Stimulated activated naive CD8-positive, alpha-beta T cell treated with anti-CD3 and anti-CD28 coated beads, Interleukin-15, amount 100 ng/mL, for 72 hours (primary cell): Measurements from ENCODE around the gene ACOX1.

Experiments used
- ATAC-seq: fragments of 150-1000 bp; cut with Tn5 transposase; 2 replicates; pipeline ENCODE4 v1.10.0; 2021; ENCODE audit warnings: mild to moderate bottlenecking, moderate library complexity
- DNase-seq, 2 donors: peaks; one replicate each; pipeline ENCODE4 v3.0.0; 2021 to 2022
- H3K27ac Mint-ChIP-seq, 2 donors: one replicate each; pipeline ENCODE4 v1.8.0; 2022; ENCODE audit warnings: mild to moderate bottlenecking in 2 of 2, mixed read lengths in 2 of 2, moderate library complexity in 2 of 2
- H3K27me3 Mint-ChIP-seq: one replicate; pipeline ENCODE4 v1.8.0; 2022; ENCODE audit warnings: mixed read lengths
- H3K4me1 Mint-ChIP-seq: one replicate; pipeline ENCODE4 v1.8.0; 2022; ENCODE audit warnings: mild to moderate bottlenecking, mixed read lengths
- H3K4me3 Mint-ChIP-seq, 2 donors: one replicate each; pipeline ENCODE4 v1.8.0; 2022; ENCODE audit warnings: mild to moderate bottlenecking in 2 of 2, mixed read lengths in 2 of 2, moderate library complexity in 1 of 2
- H3K9me3 Mint-ChIP-seq, 2 donors: one replicate each; pipeline ENCODE4 v1.8.0; 2022; ENCODE audit warnings: mixed read lengths in 2 of 2

ACOX1 gene

GRCh38 chr17:76013377-76013932 lies 34.5 kb upstream of the ACOX1 start:
- H3K27ac Mint-ChIP-seq = peak overlapping the region in 1 of 2 donors; percentile 17
- no peaks in the 10 kb centered on the region for H3K9me3 Mint-ChIP-seq
- no peak for DNase-seq
- H3K4me3 Mint-ChIP-seq = no peak overlapping the region
- H3K4me1 Mint-ChIP-seq = peaks cover 17% of the 10 kb centered on the region
- no peaks in the 10 kb centered on the region for H3K27me3 Mint-ChIP-seq
- no peak for ATAC-seq

DNA sequence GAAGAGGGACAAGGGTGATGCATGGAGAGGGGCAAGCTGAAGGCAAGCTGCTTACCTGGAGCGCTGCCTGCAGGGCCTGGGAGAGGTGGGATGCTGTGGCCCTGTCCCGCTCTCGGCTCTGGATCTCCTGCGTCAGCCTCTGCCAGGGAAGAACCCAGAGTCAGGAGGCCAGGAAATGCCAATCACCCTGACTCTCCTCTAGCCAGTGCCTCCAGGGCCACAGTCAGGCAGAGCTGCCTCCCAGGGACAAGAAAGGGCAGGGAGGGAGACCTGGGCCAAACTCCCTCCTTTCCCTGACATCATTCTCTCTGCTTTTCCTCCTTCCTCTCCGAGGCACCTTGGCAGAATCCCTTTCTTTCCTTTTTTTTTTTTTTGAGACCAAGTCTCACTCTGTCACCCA lies 33.0 kb upstream of the ACOX1 start:
- H3K4me3 Mint-ChIP-seq = no peak overlapping the region
- ATAC-seq = no peak
- DNase-seq = no peak
- no peaks in the 10 kb centered on the region for H3K9me3 Mint-ChIP-seq
- H3K27ac Mint-ChIP-seq = no peak overlapping the region
- no peaks in the 10 kb centered on the region for H3K27me3 Mint-ChIP-seq
- H3K4me1 Mint-ChIP-seq = peaks cover 17% of the 10 kb centered on the region

- no peaks in the 10 kb centered on the region for H3K27me3 Mint-ChIP-seq
- no peak overlapping the region for H3K4me3 Mint-ChIP-seq
- H3K27ac Mint-ChIP-seq = peak overlapping the region in 1 of 2 donors; percentile 14
- no peaks in the 10 kb centered on the region for H3K9me3 Mint-ChIP-seq
- DNase-seq = no peak
- ATAC-seq = no peak
- peaks cover 18% of the 10 kb centered on the region for H3K4me1 Mint-ChIP-seq
Measured at GRCh38 chr17:76009969-76010661, 31.1 kb upstream of the ACOX1 start.

GRCh38 chr17:76009447-76009846 lies 30.5 kb upstream of the ACOX1 start:
- DNase-seq = no peak
- H3K4me1 Mint-ChIP-seq = peaks cover 17% of the 10 kb centered on the region
- no peaks in the 10 kb centered on the region for H3K9me3 Mint-ChIP-seq
- H3K27ac Mint-ChIP-seq = no peak overlapping the region
- no peak for ATAC-seq
- H3K4me3 Mint-ChIP-seq = no peak overlapping the region
- no peaks in the 10 kb centered on the region for H3K27me3 Mint-ChIP-seq

DNA sequence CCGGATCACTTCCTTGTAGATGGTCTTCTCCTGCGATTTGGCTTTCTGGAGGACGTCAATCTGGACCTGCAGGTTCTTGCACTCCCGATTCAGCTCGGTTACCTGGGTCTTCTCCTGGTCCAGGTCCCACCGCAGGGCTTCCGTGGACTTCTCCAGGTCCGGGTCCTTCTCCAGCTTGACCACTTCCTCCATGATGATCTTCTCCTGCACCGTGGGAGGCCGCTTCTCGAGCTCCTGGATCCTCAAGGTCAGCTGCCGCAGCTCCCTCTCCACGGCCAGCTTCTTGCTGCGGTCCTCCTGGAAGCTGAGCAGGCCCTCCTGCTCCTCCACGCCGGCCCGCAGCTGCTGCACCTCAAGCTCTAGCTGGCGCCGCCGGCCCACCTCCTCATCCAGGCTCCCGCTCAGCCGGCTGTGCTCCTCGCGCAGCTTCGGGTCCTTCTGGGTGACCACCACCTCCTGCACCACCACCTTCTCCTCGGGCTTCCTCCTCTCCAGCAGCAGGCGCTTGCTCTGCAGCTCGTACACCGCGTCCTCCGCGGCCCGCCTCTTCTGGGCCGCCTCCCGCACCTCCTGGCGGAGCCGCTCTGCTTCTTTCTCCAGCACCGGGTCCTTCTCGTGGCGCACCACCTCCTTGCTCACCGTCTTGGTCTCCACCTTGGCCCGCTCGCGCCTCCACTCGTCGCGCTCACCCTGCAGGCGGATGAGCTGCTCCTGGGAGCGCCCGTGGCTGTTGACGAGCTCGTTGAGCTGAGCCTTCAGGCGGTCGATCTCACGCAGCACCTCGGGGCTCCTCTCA lies 29.9 kb upstream of the ACOX1 start:
- Mint-ChIP-seq H3K4me3 (no peak overlapping the region), H3K27me3 (no peaks in the 10 kb centered on the region), H3K4me1 (peaks cover 11% of the 10 kb centered on the region), H3K9me3 (no peaks in the 10 kb centered on the region), H3K27ac (no peak overlapping the region)
- DNase-seq (no peak), ATAC-seq (no peak)

GRCh38 chr17:76008208-76008607 lies 29.2 kb upstream of the ACOX1 start:
- Mint-ChIP-seq H3K27me3 (no peaks in the 10 kb centered on the region), H3K9me3 (no peaks in the 10 kb centered on the region), H3K4me3 (no peak overlapping the region), H3K27ac (no peak overlapping the region), H3K4me1 (peaks cover 9% of the 10 kb centered on the region)
- ATAC-seq (no peak), DNase-seq (no peak)

GRCh38 chr17:76007850-76008165 lies 28.8 kb upstream of the ACOX1 start:
- no peak for ATAC-seq
- no peak overlapping the region for H3K4me3 Mint-ChIP-seq
- DNase-seq = no peak
- H3K27ac Mint-ChIP-seq = no peak overlapping the region
- H3K27me3 Mint-ChIP-seq = no peaks in the 10 kb centered on the region
- no peaks in the 10 kb centered on the region for H3K9me3 Mint-ChIP-seq
- peaks cover 9% of the 10 kb centered on the region for H3K4me1 Mint-ChIP-seq

GRCh38 chr17:76007131-76007849 lies 28.3 kb upstream of the ACOX1 start:
- no peak overlapping the region for H3K27ac Mint-ChIP-seq
- no peak overlapping the region for H3K4me3 Mint-ChIP-seq
- no peaks in the 10 kb centered on the region for H3K27me3 Mint-ChIP-seq
- ATAC-seq (no peak), DNase-seq (no peak)
- no peaks in the 10 kb centered on the region for H3K9me3 Mint-ChIP-seq
- H3K4me1 Mint-ChIP-seq = peaks cover 9% of the 10 kb centered on the region

DNA sequence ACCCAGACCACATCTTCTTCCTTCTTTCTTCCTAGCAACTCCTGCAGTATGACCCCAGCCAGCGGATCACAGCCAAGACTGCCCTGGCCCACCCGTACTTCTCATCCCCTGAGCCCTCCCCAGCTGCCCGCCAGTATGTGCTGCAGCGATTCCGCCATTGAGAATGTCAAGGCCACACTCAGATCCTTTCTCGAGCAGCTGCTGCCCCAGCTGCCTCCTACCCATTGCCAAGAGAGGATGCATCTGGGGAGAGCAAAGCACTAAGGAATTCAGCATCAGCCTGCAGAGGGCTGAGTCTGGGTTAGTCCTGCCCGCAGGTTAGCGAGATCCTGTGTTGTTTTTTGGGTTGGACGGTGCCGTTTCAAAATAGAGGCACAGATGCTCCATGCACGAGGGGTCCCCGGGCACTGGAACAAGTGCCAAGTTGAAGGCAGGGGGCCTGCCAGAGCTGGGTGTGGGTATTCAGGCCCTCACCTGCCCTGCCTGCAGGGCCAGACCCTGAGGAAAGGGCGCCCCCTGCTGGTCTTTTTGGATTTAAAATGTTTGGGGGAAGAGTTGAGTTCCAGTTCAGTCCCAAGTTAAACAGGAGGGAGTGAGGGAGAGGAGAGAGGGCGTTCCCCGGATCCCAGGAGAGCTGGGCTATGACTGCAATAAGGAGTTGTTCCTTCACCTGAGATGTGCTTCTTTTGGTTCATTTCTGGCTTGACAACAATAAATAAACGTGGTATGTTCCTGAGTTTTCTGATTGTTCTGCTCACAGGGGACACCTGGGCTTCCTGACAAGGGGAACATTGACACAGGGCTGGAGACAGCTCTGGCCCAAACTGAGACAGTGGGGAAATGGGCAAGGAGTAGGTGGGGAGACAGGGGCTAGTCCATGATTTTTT lies 26.5 kb upstream of the ACOX1 start:
- Mint-ChIP-seq H3K9me3 (no peaks in the 10 kb centered on the region), H3K27ac (no peak overlapping the region), H3K4me3 (no peak overlapping the region), H3K4me1 (peaks cover 9% of the 10 kb centered on the region), H3K27me3 (no peaks in the 10 kb centered on the region)
- DNase-seq = peak; percentile 78 to 80
- peak; percentile 68 for ATAC-seq

DNA sequence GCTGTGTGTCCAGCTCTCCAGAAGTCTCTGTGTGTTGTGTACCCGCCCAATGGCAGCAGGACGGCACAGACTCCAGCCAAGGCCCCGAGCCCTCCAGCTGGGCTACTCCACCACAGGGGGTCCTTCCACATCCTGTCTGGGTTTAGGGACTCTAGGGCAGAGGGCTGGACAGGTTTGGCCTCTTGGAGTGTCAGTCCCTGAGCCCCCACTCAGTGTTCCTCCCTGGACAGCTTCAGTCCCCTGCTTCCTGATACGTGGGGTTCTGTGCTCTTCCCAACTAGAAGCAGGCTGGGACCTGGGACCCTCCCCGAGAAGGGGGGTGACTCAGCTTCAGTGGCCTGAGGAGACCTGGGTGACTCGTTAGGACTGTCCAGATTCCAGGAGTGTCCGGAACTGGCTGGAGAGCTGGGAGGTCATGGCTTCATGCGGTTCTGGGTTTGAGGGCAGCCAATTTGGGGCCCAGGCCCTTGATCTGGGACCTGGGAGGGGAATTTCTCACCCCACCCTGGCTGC lies 25.8 kb upstream of the ACOX1 start:
- no peak for DNase-seq
- H3K9me3 Mint-ChIP-seq = no peaks in the 10 kb centered on the region

DNA sequence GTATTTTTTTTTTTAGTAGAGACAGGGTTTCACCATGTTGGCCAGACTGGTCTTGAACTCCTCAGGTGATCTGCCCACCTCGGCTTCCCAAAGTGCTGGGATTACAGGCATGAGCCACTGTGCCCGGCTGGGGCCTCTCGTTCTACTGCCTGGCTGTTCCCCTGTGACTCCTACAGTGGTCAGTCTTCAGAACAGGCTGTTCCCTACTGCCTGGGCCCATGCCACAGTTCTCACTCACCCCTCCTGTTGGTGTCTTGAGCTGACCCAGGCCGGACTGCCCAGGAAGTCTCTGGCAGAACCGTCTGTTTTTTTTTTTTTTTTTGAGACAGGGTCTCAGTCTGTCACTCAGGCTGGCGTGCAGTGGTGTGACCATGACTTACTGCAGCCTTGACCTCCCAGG lies 24.9 kb upstream of the ACOX1 start:
- Mint-ChIP-seq H3K27ac (no peak overlapping the region), H3K4me3 (no peak overlapping the region), H3K4me1 (peaks cover 9% of the 10 kb centered on the region), H3K9me3 (no peaks in the 10 kb centered on the region), H3K27me3 (no peaks in the 10 kb centered on the region)
- no peak for DNase-seq
- ATAC-seq = no peak

More for the DNA sequence above, 25.8 kb upstream of the ACOX1 start:
- H3K4me1 Mint-ChIP-seq = peaks cover 9% of the 10 kb centered on the region
- H3K27me3 Mint-ChIP-seq = no peaks in the 10 kb centered on the region
- no peak overlapping the region for H3K4me3 Mint-ChIP-seq
- no peak for ATAC-seq
- no peak overlapping the region for H3K27ac Mint-ChIP-seq

DNA sequence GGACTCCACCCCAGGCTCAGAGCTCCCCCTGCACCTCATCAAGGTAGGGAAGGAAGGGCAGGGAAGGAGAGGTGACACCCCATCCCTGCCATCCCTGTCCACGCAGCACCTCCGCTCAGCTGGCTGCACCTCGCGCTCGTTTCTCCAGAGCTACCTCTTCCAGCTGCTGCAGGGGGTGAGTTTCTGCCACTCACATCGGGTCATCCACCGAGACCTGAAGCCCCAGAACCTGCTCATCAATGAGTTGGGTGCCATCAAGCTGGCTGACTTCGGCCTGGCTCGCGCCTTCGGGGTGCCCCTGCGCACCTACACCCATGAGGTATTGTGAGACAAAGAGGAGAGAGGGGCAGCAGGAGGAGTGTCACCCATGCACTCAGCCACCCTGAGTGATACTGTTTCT lies 23.1 kb upstream of the ACOX1 start:
- Mint-ChIP-seq H3K27ac (no peak overlapping the region), H3K4me1 (peaks cover 21% of the 10 kb centered on the region), H3K9me3 (no peaks in the 10 kb centered on the region), H3K27me3 (no peaks in the 10 kb centered on the region), H3K4me3 (no peak overlapping the region)
- no peak for DNase-seq
- ATAC-seq = no peak

DNA sequence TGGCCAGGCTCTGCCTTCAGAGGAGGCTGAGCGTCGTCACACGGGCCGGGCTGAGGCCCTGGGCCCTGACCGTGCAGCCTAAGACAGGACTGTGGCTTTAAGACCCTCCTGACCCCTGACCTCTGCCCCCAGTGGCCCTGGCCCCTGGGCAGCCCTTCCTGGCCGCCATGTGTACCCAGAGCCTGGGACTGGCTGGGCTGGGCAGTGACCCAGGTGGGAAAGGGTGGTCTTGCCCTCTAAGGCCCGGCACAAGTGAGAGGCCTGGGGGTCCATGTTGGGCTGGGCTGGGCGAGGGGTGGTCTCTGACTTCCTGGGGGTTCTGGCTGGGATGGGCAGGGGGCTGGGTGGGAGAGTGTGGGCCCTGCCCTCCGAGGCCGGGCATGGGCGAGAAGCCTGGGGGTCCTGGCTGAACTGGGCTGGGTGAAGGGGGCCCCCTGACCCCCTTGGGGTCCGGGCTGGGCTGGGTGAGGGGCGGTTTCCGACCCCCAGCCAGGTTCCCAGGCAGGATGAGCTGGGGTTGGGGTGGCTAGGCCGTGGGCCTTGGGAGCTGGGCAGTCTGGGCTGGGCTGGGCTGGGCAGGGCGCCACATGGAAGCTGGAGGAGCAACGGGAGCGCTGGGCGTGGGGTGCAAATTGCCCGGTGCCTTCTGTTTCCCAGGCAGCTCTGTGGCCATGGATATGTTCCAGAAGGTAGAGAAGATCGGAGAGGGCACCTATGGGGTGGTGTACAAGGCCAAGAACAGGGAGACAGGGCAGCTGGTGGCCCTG lies 22.0 kb upstream of the ACOX1 start, which contains the start of gene CDK3:
CDK3 (plus strand) TSS at position 101 of the 767 bp plus-strand sequence; CDS start at position 672, 571 bp downstream.
- H3K9me3 Mint-ChIP-seq = no peaks in the 10 kb centered on the region
- H3K4me3 Mint-ChIP-seq = no peak within 1 kb of the TSS
- peaks cover 31% of the 10 kb centered on the region for H3K4me1 Mint-ChIP-seq
- ATAC-seq (peak; percentile 3), DNase-seq (no peak)
- no peaks in the 10 kb centered on the region for H3K27me3 Mint-ChIP-seq
- no peak within 1 kb of the TSS for H3K27ac Mint-ChIP-seq

DNA sequence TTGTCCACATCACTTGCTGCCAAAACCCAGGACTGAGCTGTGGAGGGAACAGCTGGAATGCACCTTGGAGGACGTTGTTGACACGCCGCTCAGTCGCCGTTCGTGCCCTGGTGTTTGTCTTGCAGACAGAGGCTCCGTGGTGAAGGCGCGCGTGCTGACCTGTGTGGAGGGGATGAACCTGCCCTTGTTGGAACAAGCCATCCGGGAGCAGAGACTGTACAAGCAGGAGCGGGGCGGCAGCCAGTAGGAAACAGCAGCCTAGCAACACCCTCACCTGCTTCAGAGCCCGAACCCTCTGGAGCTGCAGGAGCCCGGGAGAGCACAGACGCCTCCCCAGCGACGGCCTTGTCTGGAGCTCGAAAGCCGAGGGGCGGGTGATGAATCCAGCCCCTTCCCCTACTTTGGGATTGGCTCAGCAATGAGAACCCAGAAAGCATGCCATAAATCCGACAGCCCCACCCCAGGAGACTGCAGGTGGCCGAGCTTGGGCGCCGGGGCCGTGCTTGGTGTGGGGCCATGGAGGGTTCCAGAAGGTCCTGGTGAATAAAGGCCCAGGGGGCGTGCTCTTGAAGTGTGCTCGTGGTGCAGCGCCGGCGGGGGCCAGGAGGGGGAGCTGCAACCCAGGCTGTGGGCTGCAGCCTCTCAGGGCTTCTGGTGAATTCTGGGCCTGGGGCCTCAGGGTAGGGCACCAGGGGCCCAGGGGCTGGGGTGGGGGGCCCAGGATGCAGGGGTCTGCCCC lies 21.2 kb upstream of the ACOX1 start:
- peak; percentile 69 to 71 for DNase-seq
- no peaks in the 10 kb centered on the region for H3K27me3 Mint-ChIP-seq
- H3K4me1 Mint-ChIP-seq = peaks cover 23% of the 10 kb centered on the region

More for the DNA sequence above, 21.2 kb upstream of the ACOX1 start:
- H3K9me3 Mint-ChIP-seq = no peaks in the 10 kb centered on the region
- peak; percentile 79 for ATAC-seq
- H3K4me3 Mint-ChIP-seq = no peak overlapping the region
- H3K27ac Mint-ChIP-seq = no peak overlapping the region
